Keratinocyte (primary cell): Measurements from ENCODE around the gene HARBI1. TPM values are rescaled to one million over a fixed set of nuclear protein-coding genes. Genes with fewer than 3 reads are reported as not detected.

Source experiments
- DNase-seq: peaks from one replicate; pipeline ENCODE4 v3.0.0-alpha.2; 2011; ENCODE audit warnings: low read depth, missing footprints, low spot score
- FAIRE-seq: peaks from 2 replicates; lab custom pipeline; 2011; peaks lifted over from hg19 to GRCh38; lab: Jason Lieb, UNC
- H2AFZ ChIP-seq: 2 replicates; pipeline ENCODE4 v1.6.0; 2012; ENCODE audit warnings: low read length, control low read depth, inconsistent platforms; ENCODE audit not compliant: control insufficient read depth
- H3K27ac ChIP-seq: 2 replicates; pipeline ENCODE4 v1.5.1; 2011; ENCODE audit warnings: low read length; ENCODE audit not compliant: control insufficient read depth, insufficient read depth
- H3K27me3 ChIP-seq: 3 replicates; pipeline ENCODE4 v1.6.0; 2011; ENCODE audit warnings: low read length; ENCODE audit not compliant: control insufficient read depth, insufficient read depth; ENCODE audit errors: extremely low read depth
- H3K36me3 ChIP-seq, 2 experiments: 2 replicates in 1 of 2; 3 replicates in 1 of 2; pipeline ENCODE4 v1.5.1; 2011; ENCODE audit warnings: low read length in 2 of 2, mild to moderate bottlenecking in 1 of 2; ENCODE audit not compliant: control insufficient read depth in 2 of 2, insufficient read depth in 2 of 2; ENCODE audit errors: extremely low read depth in 1 of 2
- H3K4me1 ChIP-seq: 3 replicates; pipeline ENCODE4 v1.5.1; 2011; ENCODE audit warnings: low read length; ENCODE audit not compliant: control insufficient read depth, insufficient read depth; ENCODE audit errors: extremely low read depth
- H3K4me2 ChIP-seq: 3 replicates; pipeline ENCODE4 v1.6.0; 2011; ENCODE audit warnings: low read depth, low read length; ENCODE audit not compliant: control insufficient read depth, insufficient read depth; ENCODE audit errors: extremely low read depth
- H3K4me3 ChIP-seq, 3 experiments: fragments of 200-600 bp in 1 of 3; sonication (generic) in 1 of 3; 2 replicates in 2 of 3; 3 replicates in 1 of 3; pipeline ENCODE4 v1.5.1; 2011 to 2016; ENCODE audit warnings: low read length in 3 of 3, mild to moderate bottlenecking in 3 of 3, control low read depth in 2 of 3, inconsistent platforms in 1 of 3, low read depth in 1 of 3, mixed read lengths in 1 of 3, mixed run types in 1 of 3, moderate library complexity in 1 of 3; ENCODE audit not compliant: control insufficient read depth in 2 of 3, insufficient read depth in 2 of 3; ENCODE audit errors: extremely low read depth in 1 of 3
- H3K79me2 ChIP-seq: 2 replicates; pipeline ENCODE4 v1.6.0; 2012; ENCODE audit warnings: low read length; ENCODE audit not compliant: control insufficient read depth, insufficient read depth
- H3K9ac ChIP-seq: 3 replicates; pipeline ENCODE4 v1.6.0; 2011; ENCODE audit warnings: low read length; ENCODE audit not compliant: control insufficient read depth, insufficient read depth; ENCODE audit errors: extremely low read depth
- H3K9me1 ChIP-seq: 3 replicates; pipeline ENCODE4 v1.6.0; 2011; ENCODE audit warnings: low read length; ENCODE audit not compliant: control insufficient read depth, insufficient read depth; ENCODE audit errors: extremely low read depth
- H3K9me3 ChIP-seq: 2 replicates; pipeline ENCODE4 v1.5.1; 2012; ENCODE audit warnings: low read depth, low read length; ENCODE audit not compliant: control insufficient read depth
- H4K20me1 ChIP-seq: 3 replicates; pipeline ENCODE4 v1.6.0; 2011; ENCODE audit warnings: low read length; ENCODE audit not compliant: control insufficient read depth, insufficient read depth; ENCODE audit errors: extremely low read depth
- EZH2 ChIP-seq: IDR thresholded peaks from one replicate; pipeline ENCODE4 v1.6.1; 2012; ENCODE audit warnings: inconsistent platforms, mild to moderate bottlenecking, low read length, moderate library complexity
- dilution Hi-C: fragments of 300-500 bp; cut with MboI; formaldehyde crosslinking; loops from one replicate; pipeline ENCODE4 v1.7.0; 2020; ENCODE audit warnings: low sequenced_read_pairs; ENCODE audit not compliant: extremely low pct_ligation_motif_present
- polyA plus RNA-seq, 5 experiments: library from polyadenylated mRNA; depleted of rRNA in 3 of 5; stranded (reverse) in 3 of 5; stranded (forward) in 1 of 5; unstranded in 1 of 5; fragments of >200 nt; gene quantifications; 1 replicate in 1 of 5; 2 replicates in 3 of 5; 3 replicates in 1 of 5; pipeline versions ENCODE4 v1.2.1 to v1.2.3, GENCODE V29; 2011 to 2012; ENCODE audit warnings: missing spikeins in 2 of 5, low read depth in 1 of 5, low replicate concordance in 1 of 5
- TF ChIP-seq, protein P1 (sequence below), 3 experiments: IDR thresholded peaks in 1 of 3; conservative IDR thresholded peaks in 1 of 3; optimal IDR thresholded peaks in 1 of 3; 2 replicates in 2 of 3; 3 replicates in 1 of 3; pipeline versions ENCODE3 to v1.5.1; 2011; ENCODE audit warnings: low read length in 3 of 3, mild to moderate bottlenecking in 3 of 3, moderate library complexity in 2 of 3, control low read depth in 1 of 3, inconsistent platforms in 1 of 3; ENCODE audit not compliant: insufficient read depth in 2 of 3; ENCODE audit errors: extremely low read depth in 1 of 3

The HARBI1 gene
- polyA plus RNA-seq, 1 donor (not counting 4 experiments of a cell fraction or from before 2014, with no cell fraction given), result 5.5 TPM

- no peak overlapping the region for H3K4me3 ChIP-seq
- TF ChIP-seq, protein P1, sequence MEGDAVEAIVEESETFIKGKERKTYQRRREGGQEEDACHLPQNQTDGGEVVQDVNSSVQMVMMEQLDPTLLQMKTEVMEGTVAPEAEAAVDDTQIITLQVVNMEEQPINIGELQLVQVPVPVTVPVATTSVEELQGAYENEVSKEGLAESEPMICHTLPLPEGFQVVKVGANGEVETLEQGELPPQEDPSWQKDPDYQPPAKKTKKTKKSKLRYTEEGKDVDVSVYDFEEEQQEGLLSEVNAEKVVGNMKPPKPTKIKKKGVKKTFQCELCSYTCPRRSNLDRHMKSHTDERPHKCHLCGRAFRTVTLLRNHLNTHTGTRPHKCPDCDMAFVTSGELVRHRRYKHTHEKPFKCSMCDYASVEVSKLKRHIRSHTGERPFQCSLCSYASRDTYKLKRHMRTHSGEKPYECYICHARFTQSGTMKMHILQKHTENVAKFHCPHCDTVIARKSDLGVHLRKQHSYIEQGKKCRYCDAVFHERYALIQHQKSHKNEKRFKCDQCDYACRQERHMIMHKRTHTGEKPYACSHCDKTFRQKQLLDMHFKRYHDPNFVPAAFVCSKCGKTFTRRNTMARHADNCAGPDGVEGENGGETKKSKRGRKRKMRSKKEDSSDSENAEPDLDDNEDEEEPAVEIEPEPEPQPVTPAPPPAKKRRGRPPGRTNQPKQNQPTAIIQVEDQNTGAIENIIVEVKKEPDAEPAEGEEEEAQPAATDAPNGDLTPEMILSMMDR (optimal IDR thresholded peaks at IDR 0.05 in 1 of 3, IDR thresholded peaks at IDR 0.05 in 1 of 3, conservative IDR thresholded peaks at IDR 0.05 in 1 of 3; ENCODE audit: extremely low read depth in 1 of 3, insufficient read depth in 2 of 3, low read length in 3 of 3), result no peak
- TF ChIP-seq EZH2, result no peak
- H4K20me1 ChIP-seq, result peaks cover 3% of the 10 kb centered on the region
- H3K4me1 ChIP-seq, result peaks cover under 1% of the 10 kb centered on the region
- H2AFZ ChIP-seq, result no peak overlapping the region
- no peak overlapping the region for H3K27ac ChIP-seq
- H3K27me3 ChIP-seq, result no peaks in the 10 kb centered on the region
- dilution Hi-C loops, result no loop called here
- peaks cover 14 to 16% of the 10 kb centered on the region in 2 experiments for H3K36me3 ChIP-seq
- no peaks in the 10 kb centered on the region for H3K79me2 ChIP-seq
- no peaks in the 10 kb centered on the region for H3K9me1 ChIP-seq
- no peak for DNase-seq
- H3K9ac ChIP-seq, result no peak overlapping the region
- no peaks in the 10 kb centered on the region for H3K9me3 ChIP-seq
- no peak for FAIRE-seq
- H3K4me2 ChIP-seq, result no peak overlapping the region
Measured at GRCh38 chr11:46658259-46658658, 41.2 kb upstream of the HARBI1 start.

GRCh38 chr11:46657186-46657585 lies 40.2 kb upstream of the HARBI1 start:
- Histone ChIP-seq H3K36me3 (peaks cover 14 to 16% of the 10 kb centered on the region in 2 experiments), H3K9me3 (no peaks in the 10 kb centered on the region), H3K27ac (no peak overlapping the region), H3K9ac (no peak overlapping the region), H2AFZ (no peak overlapping the region), H3K4me1 (no peaks in the 10 kb centered on the region), H3K9me1 (no peaks in the 10 kb centered on the region), H4K20me1 (peaks cover 3% of the 10 kb centered on the region), H3K4me2 (no peak overlapping the region), H3K27me3 (no peaks in the 10 kb centered on the region), H3K4me3 (no peak overlapping the region), H3K79me2 (no peaks in the 10 kb centered on the region)
- dilution Hi-C loops, result no loop called here
- no peak for TF ChIP-seq EZH2
- TF ChIP-seq, protein P1 (optimal IDR thresholded peaks at IDR 0.05 in 1 of 3, IDR thresholded peaks at IDR 0.05 in 1 of 3, conservative IDR thresholded peaks at IDR 0.05 in 1 of 3; ENCODE audit: extremely low read depth in 1 of 3, insufficient read depth in 2 of 3, low read length in 3 of 3), result no peak
- DNase-seq (no peak), FAIRE-seq (no peak)
